HG03565 (cell line): ENCODE data around the gene AJM1.
"Not testable (repeated sequence)": the region's sequence is repeated elsewhere in the genome, so short reads cannot be mapped to it uniquely, and the experiment has no call there.

Experiments used
- ATAC-seq: cut with Tn5 transposase; IDR thresholded peaks from one replicate; pipeline ENCODE4 v1.9.1; 2021; ENCODE audit warnings: mild to moderate bottlenecking, moderate library complexity; ENCODE audit not compliant: unreplicated experiment

The AJM1 gene

GRCh38 chr9:136829981-136830885 lies 12.0 kb upstream of the AJM1 start:
- no peak for ATAC-seq

DNA sequence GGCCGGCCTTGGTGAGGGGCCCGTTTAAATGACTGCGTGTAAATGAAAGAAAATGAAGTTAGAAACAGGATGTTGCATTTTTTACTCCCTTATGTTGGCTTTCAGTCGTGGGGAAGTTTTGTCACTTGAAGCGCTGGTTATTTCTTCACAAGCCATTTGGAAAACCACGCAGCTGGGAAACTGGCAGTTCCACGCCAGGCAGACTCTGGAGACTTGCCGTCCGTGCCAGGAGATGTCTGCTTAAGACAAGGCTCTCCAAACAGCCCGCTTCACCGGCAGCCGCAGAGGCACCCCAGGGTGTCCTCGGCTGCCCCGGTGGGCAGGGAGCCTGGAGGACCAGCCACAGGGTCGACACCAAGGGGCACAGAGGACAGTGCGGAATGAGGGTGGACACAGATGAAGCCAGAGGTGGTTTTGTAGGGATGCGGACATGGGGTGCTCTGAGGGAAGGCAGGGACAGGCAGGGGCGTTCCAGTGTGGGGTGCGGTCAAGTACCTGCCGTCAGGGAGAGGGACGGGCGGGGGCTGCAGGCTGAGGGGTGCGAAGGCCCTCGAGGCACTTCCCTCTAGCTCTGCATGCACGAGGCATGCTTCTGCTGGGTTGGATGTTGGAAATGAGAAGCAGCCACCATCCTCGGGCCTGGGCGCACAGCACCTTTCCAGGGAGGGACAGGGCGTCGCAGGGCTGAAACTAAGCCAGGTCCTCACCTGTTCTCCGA lies 11.1 kb upstream of the AJM1 start:
- no peak for ATAC-seq

GRCh38 chr9:136831720-136832104 lies 10.6 kb upstream of the AJM1 start:
- no peak for ATAC-seq

DNA sequence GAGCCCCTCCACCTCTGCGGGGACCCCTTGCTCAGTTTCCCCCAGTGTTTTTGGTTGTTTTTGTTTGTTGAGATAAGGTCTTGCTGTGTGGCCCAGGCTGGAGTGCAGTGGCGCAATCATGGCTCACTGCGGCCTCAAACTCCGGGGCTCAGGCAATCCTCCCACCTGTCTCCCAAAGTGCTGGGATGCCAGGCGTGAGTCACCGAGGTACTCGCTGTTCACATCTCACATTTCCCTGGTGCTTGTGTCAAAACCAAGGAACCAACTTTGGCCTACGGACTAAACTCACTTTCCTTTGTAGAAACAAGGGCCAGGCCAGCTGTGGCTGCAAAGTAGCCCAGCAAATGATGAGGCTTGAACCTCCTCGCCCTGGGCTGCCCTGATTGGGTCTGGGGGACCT lies 9.7 kb upstream of the AJM1 start:
- ATAC-seq, result no peak

DNA sequence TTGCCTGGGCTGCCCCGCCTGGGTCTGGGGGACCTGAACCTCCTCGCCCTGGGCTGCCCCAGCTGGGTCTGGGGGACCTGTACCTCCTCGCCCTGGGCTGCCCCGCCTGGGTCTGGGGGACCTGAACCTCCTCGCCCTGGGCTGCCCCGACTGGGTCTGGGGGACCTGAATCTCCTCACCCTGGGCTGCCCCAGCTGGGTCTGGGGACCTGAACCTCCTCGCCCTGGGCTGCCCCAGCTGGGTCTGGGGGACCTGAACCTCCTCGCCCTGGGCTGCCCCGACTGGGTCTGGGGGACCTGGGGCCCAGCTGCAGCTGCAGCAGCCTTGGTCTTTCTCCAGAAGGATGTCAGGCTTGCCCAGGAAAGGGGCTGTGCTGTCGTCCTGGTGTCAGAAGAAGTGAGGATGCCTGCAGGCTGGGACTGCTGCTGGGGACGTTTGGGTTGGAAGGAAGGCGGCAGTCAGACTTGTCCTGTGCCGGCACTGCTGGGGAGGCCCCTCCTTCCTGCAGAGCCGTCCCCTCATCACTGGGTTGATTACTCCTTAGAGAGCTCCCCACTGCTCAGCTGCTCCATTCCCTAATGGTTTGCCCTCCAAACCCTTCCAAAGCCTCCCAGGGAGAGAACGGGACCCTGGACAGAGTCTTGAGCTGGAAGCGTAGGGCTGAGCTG lies 8.8 kb upstream of the AJM1 start:
- not testable (repeated sequence) for ATAC-seq

GRCh38 chr9:136835162-136835931 lies 6.9 kb upstream of the AJM1 start:
- ATAC-seq, result no peak

DNA sequence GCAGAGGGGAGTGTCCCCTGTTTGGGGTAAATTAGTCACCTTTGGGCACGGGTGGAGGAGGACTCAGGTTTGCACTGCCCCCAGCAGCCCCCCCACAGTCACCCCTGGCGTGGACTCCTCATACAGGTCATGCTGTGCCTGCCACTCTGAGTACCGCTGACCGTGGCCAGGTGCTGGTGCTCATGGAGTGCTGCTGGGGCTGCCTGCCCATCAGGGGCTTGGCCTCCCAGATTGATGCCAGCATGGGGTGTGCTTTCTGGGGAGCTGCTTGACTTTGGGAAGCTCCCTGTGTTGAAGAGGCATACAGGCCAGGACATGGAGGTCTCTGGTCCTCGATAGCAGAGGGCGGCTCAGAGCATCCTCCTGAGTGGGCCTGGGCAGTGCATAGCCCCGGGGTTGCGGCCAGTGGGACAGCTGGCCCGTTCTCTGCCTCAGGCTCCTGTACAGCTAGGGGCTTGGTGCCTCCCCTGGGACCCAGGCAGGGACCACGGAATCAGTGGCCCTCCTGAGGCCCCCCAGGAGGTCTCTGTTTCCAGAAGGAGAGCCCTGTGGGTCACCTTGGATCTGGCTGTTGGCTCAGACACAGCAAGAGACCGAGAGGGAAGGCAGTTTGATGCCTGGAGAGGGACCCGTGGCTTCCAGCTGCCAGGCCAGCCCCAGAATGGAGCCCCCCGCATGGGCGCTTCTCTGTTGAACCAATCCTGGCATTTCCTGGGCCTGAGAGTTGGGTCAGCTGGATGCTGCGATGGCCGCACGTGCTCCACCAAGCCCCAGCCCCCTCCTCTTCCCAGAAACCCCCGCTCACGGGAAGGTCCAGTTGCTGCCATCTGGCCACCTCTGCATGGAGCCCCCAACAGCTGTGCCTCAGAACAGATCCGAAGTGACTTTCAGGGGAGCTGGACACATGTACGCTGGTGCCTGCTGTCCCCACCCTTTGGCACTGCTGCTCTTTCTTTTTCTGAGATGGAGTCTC lies 6.1 kb upstream of the AJM1 start:
- no peak for ATAC-seq

DNA sequence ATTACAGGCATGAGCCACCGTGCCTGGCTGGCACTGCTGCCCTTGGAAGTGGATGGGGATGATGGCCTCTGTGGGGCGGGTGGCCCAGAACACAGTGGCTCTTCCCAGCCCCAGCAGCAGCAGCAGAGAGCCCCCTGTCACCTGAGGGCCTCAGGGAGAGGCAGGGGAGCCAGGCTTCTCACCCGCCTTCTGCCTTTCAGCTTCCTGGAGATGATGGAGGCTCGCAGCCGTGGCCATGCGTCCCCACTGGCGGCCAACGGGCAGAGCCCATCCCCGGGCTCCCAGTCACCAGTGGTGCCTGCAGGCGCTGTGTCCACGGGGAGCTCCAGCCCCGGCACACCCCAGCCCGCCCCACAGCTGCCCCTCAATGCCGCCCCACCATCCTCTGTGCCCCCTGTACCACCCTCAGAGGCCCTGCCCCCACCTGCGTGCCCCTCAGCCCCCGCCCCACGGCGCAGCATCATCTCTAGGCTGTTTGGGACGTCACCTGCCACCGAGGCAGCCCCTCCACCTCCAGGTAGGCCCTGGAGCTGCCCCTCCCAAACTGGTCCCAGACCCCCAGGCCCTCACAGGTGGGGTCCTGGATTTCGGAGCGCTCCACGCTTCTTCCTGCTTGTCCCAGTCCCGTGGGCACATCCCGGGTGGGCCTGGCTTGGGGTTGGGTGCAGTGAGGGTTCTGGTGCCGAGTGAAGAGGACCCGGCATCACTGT lies 5.0 kb upstream of the AJM1 start:
- no peak for ATAC-seq

GRCh38 chr9:136837856-136838277 lies 4.4 kb upstream of the AJM1 start:
- ATAC-seq, result not testable (repeated sequence)

DNA sequence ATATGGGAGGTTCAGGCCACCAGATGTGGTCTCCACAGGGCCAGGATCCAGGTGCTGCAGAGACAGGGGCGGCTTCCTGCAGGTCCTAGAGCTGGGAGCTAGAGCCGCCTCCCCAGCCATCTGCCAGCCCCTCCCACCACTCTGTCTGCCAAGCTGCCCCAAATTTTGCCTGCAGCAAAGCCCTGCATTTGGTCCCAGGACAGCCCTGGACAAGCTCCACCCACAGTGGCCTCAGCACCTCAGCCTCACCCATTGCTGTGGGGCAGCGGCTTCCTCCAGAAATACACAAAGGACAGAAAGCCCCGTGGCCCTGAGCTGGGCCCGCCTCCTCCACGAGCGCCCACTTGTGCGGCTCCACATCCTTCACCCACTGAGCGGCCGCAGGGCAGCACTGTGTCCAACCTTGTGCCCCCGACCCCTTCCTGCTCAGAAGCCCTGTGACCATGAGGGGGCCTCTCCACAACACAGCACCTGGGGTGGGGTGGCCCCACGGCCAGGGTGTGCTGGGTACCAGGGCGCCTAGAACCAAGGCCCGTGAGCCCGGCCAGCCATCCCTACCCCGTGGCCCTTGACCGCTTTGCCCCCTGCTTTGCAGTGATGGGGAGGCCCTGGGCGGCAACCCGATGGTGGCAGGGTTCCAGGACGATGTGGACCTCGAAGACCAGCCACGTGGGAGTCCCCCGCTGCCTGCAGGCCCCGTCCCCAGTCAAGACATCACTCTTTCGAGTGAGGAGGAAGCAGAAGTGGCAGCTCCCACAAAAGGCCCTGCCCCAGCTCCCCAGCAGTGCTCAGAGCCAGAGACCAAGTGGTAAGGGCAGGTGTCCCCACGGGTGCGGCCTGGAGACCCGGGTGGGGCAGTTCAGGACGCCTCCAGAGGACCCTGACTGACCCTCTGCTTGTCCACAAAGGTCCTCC lies 3.7 kb upstream of the AJM1 start:
- no peak for ATAC-seq

GRCh38 chr9:136839229-136840139 lies 2.8 kb upstream of the AJM1 start:
- ATAC-seq, result no peak

DNA sequence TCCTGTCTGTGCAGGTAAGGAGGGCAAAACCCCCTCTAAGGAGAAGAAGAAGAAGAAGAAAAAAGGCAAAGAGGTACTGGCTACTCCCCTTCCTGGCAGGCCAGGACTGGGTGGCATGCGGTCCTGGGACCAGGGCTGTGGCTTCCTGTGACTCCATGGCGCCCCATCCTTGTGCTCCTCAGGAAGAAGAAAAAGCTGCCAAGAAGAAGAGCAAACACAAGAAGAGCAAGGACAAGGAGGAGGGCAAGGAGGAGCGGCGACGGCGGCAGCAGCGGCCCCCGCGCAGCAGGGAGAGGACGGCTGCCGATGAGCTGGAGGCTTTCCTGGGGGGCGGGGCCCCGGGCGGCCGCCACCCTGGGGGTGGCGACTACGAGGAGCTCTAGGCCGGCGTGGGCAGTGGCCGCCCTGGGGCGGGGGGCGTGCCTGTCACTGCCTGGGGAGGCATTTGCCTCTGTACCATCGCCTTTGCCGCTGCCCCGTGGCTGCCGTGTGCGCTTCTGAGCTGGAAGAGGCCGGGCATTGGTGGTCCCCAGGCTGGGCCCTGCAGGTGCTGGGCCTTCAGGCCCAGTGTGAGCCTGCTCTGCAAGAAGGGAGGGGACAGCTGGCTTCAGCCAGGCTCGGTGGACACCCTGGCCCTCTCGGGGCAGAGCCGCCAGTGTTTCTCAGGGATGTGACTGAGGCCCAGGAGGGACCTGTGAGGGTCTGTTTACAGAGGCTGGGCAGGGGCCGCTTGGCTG lies 2.0 kb upstream of the AJM1 start:
- no peak for ATAC-seq

DNA sequence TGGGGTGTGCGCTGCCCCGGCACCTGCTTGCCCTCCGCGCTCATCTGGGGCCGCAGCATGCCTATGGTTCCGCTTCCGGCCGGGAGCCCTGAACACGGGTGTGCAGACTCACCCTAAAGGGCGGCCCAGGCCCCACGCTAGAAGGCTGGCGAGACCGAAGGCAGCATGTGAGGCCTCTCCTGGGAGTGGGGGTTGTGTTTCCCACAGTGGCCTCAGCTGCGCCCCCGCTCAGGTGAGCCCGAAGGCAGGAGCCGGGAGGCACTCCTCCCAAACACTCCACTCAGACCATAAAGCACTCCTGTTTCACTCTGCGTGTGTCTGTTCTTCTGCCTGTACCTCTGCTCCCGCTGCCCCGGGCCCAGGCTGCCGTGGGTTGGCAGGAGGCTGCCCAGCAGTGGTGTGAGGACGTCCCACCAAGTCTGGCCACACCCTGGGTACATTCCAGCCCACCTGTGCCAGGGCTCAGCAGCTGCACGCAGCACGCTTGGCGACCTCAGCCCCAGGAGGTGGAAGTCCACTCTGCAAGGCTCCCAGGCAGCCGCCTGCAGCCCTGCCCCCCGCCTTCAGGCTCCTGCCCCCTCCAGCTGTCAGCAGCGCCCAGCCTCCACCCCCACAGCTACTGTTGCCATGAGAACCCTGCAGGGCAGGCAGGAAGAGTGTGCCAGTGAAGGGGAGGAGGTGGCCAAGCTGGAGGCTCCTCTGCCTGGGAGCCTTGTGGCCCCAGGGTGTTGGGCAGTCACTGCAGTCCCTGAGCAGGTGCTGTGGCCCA lies 1.2 kb upstream of the AJM1 start:
- no peak for ATAC-seq

DNA sequence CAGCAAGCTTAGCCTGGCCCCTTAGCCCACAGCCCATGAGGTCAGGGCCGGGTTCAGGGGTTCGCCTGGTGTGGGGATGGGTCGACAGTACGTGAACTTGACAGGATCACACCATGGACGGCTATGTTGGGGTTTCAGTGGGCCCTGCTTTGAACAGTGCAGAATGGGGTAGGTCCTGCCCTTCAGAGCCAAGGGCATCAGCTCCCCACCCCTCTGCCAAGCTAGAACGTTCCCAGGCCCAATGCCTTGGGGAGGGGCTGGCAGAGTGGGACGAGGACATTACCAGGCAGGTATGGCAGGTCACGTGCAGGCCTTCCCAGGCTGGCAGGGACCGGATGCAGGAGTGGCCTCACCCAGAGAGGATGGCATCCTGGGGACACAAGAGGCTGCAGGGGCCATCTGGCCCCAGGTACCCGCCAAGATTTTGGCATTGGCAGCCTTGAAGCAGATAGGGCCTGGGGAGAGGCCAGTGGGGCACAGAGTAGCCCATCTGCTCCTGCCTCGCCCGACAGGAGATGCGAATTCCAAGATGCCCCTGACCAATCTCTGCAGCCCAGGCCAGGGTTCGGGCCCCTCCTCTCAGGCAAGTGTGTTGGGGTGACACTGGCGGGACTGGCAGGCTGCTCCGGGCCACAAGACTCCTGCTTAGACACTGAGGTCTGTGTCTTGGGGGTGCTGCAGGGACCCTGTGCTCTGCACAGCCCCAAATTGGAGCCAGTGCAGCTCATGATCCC lies 465 bp upstream of the AJM1 start:
- not testable (repeated sequence) for ATAC-seq
